Panc1 (cell line): Measurements from ENCODE around the gene PTPN4. TPM values are rescaled to one million over a fixed set of nuclear protein-coding genes. Genes with fewer than 3 reads are reported as not detected.

ENCODE experiments used
- ATAC-seq: fragments of 200-7000 bp; cut with Tn5 transposase; 2 replicates; pipeline ENCODE4 v1.9.1; 2020; ENCODE audit warnings: mild to moderate bottlenecking, moderate library complexity
- BruUV-seq: library from RNA; stranded (reverse); fragments of 400-500 nt; replicated peaks from 2 replicates; lab custom pipeline; 2021; lab: Mats Ljungman, UMichigan
- CTCF ChIA-PET: fragments of 300-600 bp; sonication (Branson Sonifier 250); formaldehyde crosslinking; loops from one replicate; lab custom pipeline; 2022; ENCODE audit warnings: antibody characterized with exemption; lab: Charles Lee
- POLR2A ChIA-PET: fragments of 300-600 bp; sonication (Branson Sonifier 250); formaldehyde crosslinking; loops from one replicate; lab custom pipeline; 2022; ENCODE audit warnings: antibody characterized with exemption; lab: Charles Lee
- DNase-seq: peaks from one replicate; pipeline ENCODE4 v3.0.0-alpha.2; 2010; ENCODE audit warnings: low read depth, low spot score
- H3K27ac ChIP-seq: 2 replicates; pipeline ENCODE4 v1.5.1; 2011; ENCODE audit warnings: mild to moderate bottlenecking, low read length, inconsistent platforms
- H3K27me3 ChIP-seq: fragments of 200-500 bp; sonication (Bioruptor generic); 2 replicates; pipeline ENCODE4 v1.6.0; 2014; ENCODE audit warnings: low read length, inconsistent platforms; ENCODE audit not compliant: control insufficient read depth, insufficient read depth
- H3K36me3 ChIP-seq: fragments of 200-500 bp; sonication (Bioruptor generic); 2 replicates; pipeline ENCODE4 v1.5.1; 2014; ENCODE audit warnings: inconsistent platforms, mild to moderate bottlenecking, low read length, moderate library complexity; ENCODE audit not compliant: control insufficient read depth, insufficient read depth
- H3K4me1 ChIP-seq: 2 replicates; pipeline ENCODE4 v1.5.1; 2011; ENCODE audit warnings: inconsistent platforms, mild to moderate bottlenecking, low read length, moderate library complexity; ENCODE audit not compliant: control insufficient read depth, insufficient read depth
- H3K4me3 ChIP-seq, 2 experiments: 2 replicates each; pipeline ENCODE4 v1.5.1; 2011 to 2012; ENCODE audit warnings: low read depth in 2 of 2, low read length in 2 of 2, mild to moderate bottlenecking in 2 of 2, inconsistent platforms in 1 of 2, moderate library complexity in 1 of 2
- H3K9me3 ChIP-seq: fragments of 200-500 bp; sonication (Bioruptor generic); 2 replicates; pipeline ENCODE4 v1.5.1; 2014; ENCODE audit warnings: low read depth, mild to moderate bottlenecking, inconsistent platforms, low read length, moderate library complexity; ENCODE audit not compliant: control insufficient read depth, insufficient read depth
- CTCF ChIP-seq: fragments of 450-650 bp; IDR thresholded peaks from 2 replicates; pipeline ENCODE4 v1.5.1; 2017; ENCODE audit warnings: mild to moderate bottlenecking
- POLR2AphosphoS5 ChIP-seq: IDR thresholded peaks from 2 replicates; pipeline ENCODE4 v1.6.1; 2012; ENCODE audit warnings: mild to moderate bottlenecking, low read depth, low read length, moderate library complexity
- REST ChIP-seq, 2 experiments: IDR thresholded peaks; 2 replicates each; pipeline ENCODE4 v1.6.1; 2011 to 2012; ENCODE audit warnings: low read depth in 2 of 2, control low read depth in 1 of 2, low read length in 1 of 2, mild to moderate bottlenecking in 1 of 2, moderate library complexity in 1 of 2; ENCODE audit not compliant: insufficient read depth in 1 of 2
- SIN3A ChIP-seq: IDR thresholded peaks from 2 replicates; pipeline ENCODE4 v1.6.1; 2012; ENCODE audit warnings: low read depth, mild to moderate bottlenecking, low read length, moderate library complexity, borderline replicate concordance; ENCODE audit not compliant: insufficient read depth
- TCF7L2 ChIP-seq: IDR thresholded peaks from 2 replicates; pipeline ENCODE4 v1.6.1; 2011; ENCODE audit warnings: mild to moderate bottlenecking, low read depth, low read length, inconsistent platforms
- in situ Hi-C: cut with HindIII; loops from 2 replicates; pipeline ENCODE4 v1.10.0; 2016; ENCODE audit warnings: low sequenced_read_pairs, low pct_unique_long_range_greater_than_20kb
- intact Hi-C: fragments of 100-400 bp; cut with micrococcal nuclease; formaldehyde crosslinking; loops from one replicate; pipeline ENCODE4 v1.10.0; 2022; ENCODE audit not compliant: unreplicated experiment
- total RNA-seq: library from RNA; stranded (reverse); gene quantifications from one replicate; pipeline ENCODE4 v1.2.1, GENCODE V29; 2021; ENCODE audit not compliant: unreplicated experiment

PTPN4 gene
- total RNA-seq, 1 experiment from 2014 or later, result 45.9 TPM

- BruUV-seq, result no TSS peak
- DNase-seq, result no peak
- no peak for ATAC-seq
- intact Hi-C loops, result no loop called here
- in situ Hi-C loops, result no loop called here
- Histone ChIP-seq H3K27me3 (no peaks in the 10 kb centered on the region), H3K4me3 (no peak overlapping the region), H3K27ac (no peak overlapping the region), H3K9me3 (no peaks in the 10 kb centered on the region), H3K4me1 (no peaks in the 10 kb centered on the region), H3K36me3 (no peaks in the 10 kb centered on the region)
- ChIA-PET POLR2A (no interaction called here), CTCF (no interaction called here)
- no peak for TF ChIP-seq CTCF
- no peak for TF ChIP-seq TCF7L2
- TF ChIP-seq SIN3A, result no peak
Observed at GRCh38 chr2:119713819-119714490, 45.8 kb upstream of the PTPN4 start.

- POLR2A ChIA-PET, result no interaction called here
- no peak overlapping the region for H3K4me3 ChIP-seq
- DNase-seq (no peak), ATAC-seq (no peak)
- intact Hi-C loops, result no loop called here
- no peaks in the 10 kb centered on the region for H3K27me3 ChIP-seq
- in situ Hi-C loops, result no loop called here
- CTCF ChIA-PET, result interaction anchor here (0.7 kb wide), 1 partner anchor 9 kb away, joined by 4 read pairs; no protein-coding TSS in a partner anchor
- H3K36me3 ChIP-seq, result no peaks in the 10 kb centered on the region
- H3K4me1 ChIP-seq, result no peaks in the 10 kb centered on the region
- no peaks in the 10 kb centered on the region for H3K9me3 ChIP-seq
- no TSS peak for BruUV-seq
- no peak for TF ChIP-seq POLR2AphosphoS5
- no peak for TF ChIP-seq TCF7L2
- no peak for TF ChIP-seq CTCF
- TF ChIP-seq SIN3A, result no peak
- no peak for TF ChIP-seq REST (IDR thresholded peaks at IDR 0.05; ENCODE audit: insufficient read depth in 1 of 2, low read depth in 2 of 2, low read length in 1 of 2)
- H3K27ac ChIP-seq, result no peak overlapping the region
Observed at GRCh38 chr2:119715409-119716283, 44.1 kb upstream of the PTPN4 start.
